Transverse colon (tissue), 4 donors: ENCODE results near the gene SMOC1. TPM values are rescaled to one million over a fixed set of nuclear protein-coding genes. Genes with fewer than 3 reads are reported as not detected.

Source experiments
- DNase-seq: peaks from one replicate; pipeline ENCODE4 v3.0.0-alpha.2; 2019
- H3K27ac ChIP-seq, 4 donors: fragments of 200-600 bp; sonication (generic); 2 replicates each; pipeline ENCODE4 v1.5.1; 2016 to 2018; ENCODE audit warnings: inconsistent platforms in 4 of 4
- H3K27me3 ChIP-seq: fragments of 200-600 bp; sonication (generic); 2 replicates; pipeline ENCODE4 v1.5.1; 2017; ENCODE audit warnings: inconsistent platforms
- H3K36me3 ChIP-seq, 4 donors: fragments of 200-600 bp; sonication (generic); 2 replicates each; pipeline ENCODE4 v1.5.1; 2017 to 2019; ENCODE audit warnings: inconsistent platforms in 4 of 4
- H3K4me1 ChIP-seq, 4 donors: fragments of 200-600 bp; sonication (generic); 2 replicates each; pipeline ENCODE4 v1.5.1; 2017 to 2020; ENCODE audit warnings: inconsistent platforms in 4 of 4
- H3K4me3 ChIP-seq, 4 donors: fragments of 200-600 bp; sonication (generic); 1 replicate in 1 of 4; 2 replicates in 3 of 4; pipeline versions ENCODE4 v1.5.1 to v1.6.1; 2017 to 2019; ENCODE audit warnings: inconsistent platforms in 4 of 4
- H3K9me3 ChIP-seq, 2 donors: fragments of 200-600 bp; sonication (generic); 2 replicates each; pipeline ENCODE4 v1.5.1; 2017 to 2019; ENCODE audit warnings: inconsistent platforms in 2 of 2
- CTCF ChIP-seq, 5 experiments: fragments of 200-600 bp in 3 of 5; fragments of 450-650 bp in 2 of 5; sonication (generic) in 3 of 5; IDR thresholded peaks; 1 replicate in 2 of 5; 2 replicates in 3 of 5; pipeline ENCODE4 v1.5.1; 2016 to 2017; ENCODE audit warnings: antibody characterized with exemption in 5 of 5, inconsistent platforms in 3 of 5, mild to moderate bottlenecking in 2 of 5, moderate library complexity in 1 of 5
- EP300 ChIP-seq: sonication (generic); formaldehyde crosslinking; IDR thresholded peaks from one replicate; pipeline ENCODE4 v1.6.1; 2017; ENCODE audit warnings: antibody characterized with exemption, low read depth
- POLR2A ChIP-seq: fragments of 450-650 bp; IDR thresholded peaks from one replicate; pipeline ENCODE4 v1.6.1; 2016; ENCODE audit warnings: antibody characterized with exemption, mild to moderate bottlenecking, moderate library complexity
- POLR2AphosphoS5 ChIP-seq, 3 donors: sonication (generic); formaldehyde crosslinking; IDR thresholded peaks; one replicate each; pipeline ENCODE4 v1.6.1; 2016; ENCODE audit warnings: antibody characterized with exemption in 3 of 3
- WGBS, 2 donors: methylation state at CpG; one replicate each; pipeline ENCODE4 v1.1.5; 2018; ENCODE audit warnings: low coverage in 1 of 2; 5-methylcytosine and 5-hydroxymethylcytosine counted together
- in situ Hi-C, 4 donors: fragments of 200-750 bp; cut with MboI; loops; one replicate each; pipeline versions ENCODE4 v1.15.0 to v1.15.1; 2017; ENCODE audit warnings: low sequenced_read_pairs in 3 of 4, low pct_ligation_motif_present in 1 of 4, low pct_unique_long_range_greater_than_20kb in 1 of 4
- intact Hi-C: fragments of 100-400 bp; cut with DNase I; formaldehyde crosslinking; loops from one replicate; pipeline ENCODE4 v1.15.1; 2023; ENCODE audit warnings: low total_unique reads
- total RNA-seq, 4 donors: library from RNA; depleted of rRNA; stranded (reverse); fragments of >200 nt; gene quantifications; one replicate each; pipeline ENCODE4 v1.1.0, GENCODE V29; 2016

The SMOC1 gene
- total RNA-seq, 4 donors from 2014 or later, result 0.82 to 1.3 TPM; not detected in 2

- H3K27ac ChIP-seq, result no peak overlapping the region
- DNase-seq, result no peak
- intact Hi-C loops, result no loop called here
- WGBS, 2 donors, result 66 to 86% methylated on average over 3 to 5 of the region's 5 CpGs
- in situ Hi-C loops, result no loop called here
- H3K9me3 ChIP-seq, result no peaks in the 10 kb centered on the region
- H3K27me3 ChIP-seq, result peaks cover 25% of the 10 kb centered on the region
- no peaks in the 10 kb centered on the region for H3K4me1 ChIP-seq
- no peak overlapping the region for H3K4me3 ChIP-seq
- H3K36me3 ChIP-seq, result no peaks in the 10 kb centered on the region
- TF ChIP-seq POLR2A (no peak), CTCF (IDR thresholded peaks at IDR 0.05) (no peak), POLR2AphosphoS5 (IDR thresholded peaks at IDR 0.05) (no peak), EP300 (no peak)
These were observed 5.1 kb upstream of the SMOC1 start for GRCh38 chr14:69873877-69874780.

GRCh38 chr14:69876221-69876847 lies 2.9 kb upstream of the SMOC1 start:
- no peaks in the 10 kb centered on the region for H3K36me3 ChIP-seq
- TF ChIP-seq CTCF (IDR thresholded peaks at IDR 0.05), result no peak
- TF ChIP-seq EP300, result no peak
- no peak for TF ChIP-seq POLR2AphosphoS5 (IDR thresholded peaks at IDR 0.05)
- 41 to 42% methylated on average over 2 of the region's 2 CpGs for WGBS, 2 donors
- H3K9me3 ChIP-seq, result no peaks in the 10 kb centered on the region
- H3K4me3 ChIP-seq, result no peak overlapping the region
- peaks cover 42% of the 10 kb centered on the region for H3K27me3 ChIP-seq
- DNase-seq, result no peak
- no peak overlapping the region for H3K27ac ChIP-seq
- intact Hi-C loops (no loop called here), in situ Hi-C loops (no loop called here)
- peaks cover 0 to 5% (median 0%) of the 10 kb centered on the region in 4 donors for H3K4me1 ChIP-seq

GRCh38 chr14:69876848-69877306 lies 2.3 kb upstream of the SMOC1 start:
- in situ Hi-C loops (no loop called here), intact Hi-C loops (no loop called here)
- Histone ChIP-seq H3K27ac (no peak overlapping the region), H3K36me3 (no peaks in the 10 kb centered on the region), H3K4me3 (no peak overlapping the region), H3K4me1 (peaks cover 0 to 5% (median 0%) of the 10 kb centered on the region in 4 donors), H3K9me3 (no peaks in the 10 kb centered on the region), H3K27me3 (peaks cover 47% of the 10 kb centered on the region)
- no peak for TF ChIP-seq POLR2A
- no peak for TF ChIP-seq EP300
- TF ChIP-seq CTCF (IDR thresholded peaks at IDR 0.05), result no peak
- no peak for TF ChIP-seq POLR2AphosphoS5 (IDR thresholded peaks at IDR 0.05)
- 44% methylated on average over 3 of the region's 3 CpGs; no CpG with 5 or more reads in 1 of the 2 donors for WGBS, 2 donors
- DNase-seq, result no peak

GRCh38 chr14:69877492-69877891 lies 1.7 kb upstream of the SMOC1 start:
- Histone ChIP-seq H3K27ac (no peak overlapping the region), H3K4me1 (peaks cover 0 to 5% (median 0%) of the 10 kb centered on the region in 4 donors), H3K36me3 (no peaks in the 10 kb centered on the region), H3K4me3 (no peak overlapping the region), H3K9me3 (no peaks in the 10 kb centered on the region), H3K27me3 (peaks cover 54% of the 10 kb centered on the region)
- intact Hi-C loops (no loop called here), in situ Hi-C loops (no loop called here)
- TF ChIP-seq CTCF (IDR thresholded peaks at IDR 0.05), result peak; percentile 25 to 38 (median 38)
- no peak for TF ChIP-seq EP300
- DNase-seq, result no peak
- WGBS, 2 donors, result 17 to 20% methylated on average over 2 of the region's 2 CpGs
